ENCODE data around the gene TAF8.

Gene TAF8

DNA sequence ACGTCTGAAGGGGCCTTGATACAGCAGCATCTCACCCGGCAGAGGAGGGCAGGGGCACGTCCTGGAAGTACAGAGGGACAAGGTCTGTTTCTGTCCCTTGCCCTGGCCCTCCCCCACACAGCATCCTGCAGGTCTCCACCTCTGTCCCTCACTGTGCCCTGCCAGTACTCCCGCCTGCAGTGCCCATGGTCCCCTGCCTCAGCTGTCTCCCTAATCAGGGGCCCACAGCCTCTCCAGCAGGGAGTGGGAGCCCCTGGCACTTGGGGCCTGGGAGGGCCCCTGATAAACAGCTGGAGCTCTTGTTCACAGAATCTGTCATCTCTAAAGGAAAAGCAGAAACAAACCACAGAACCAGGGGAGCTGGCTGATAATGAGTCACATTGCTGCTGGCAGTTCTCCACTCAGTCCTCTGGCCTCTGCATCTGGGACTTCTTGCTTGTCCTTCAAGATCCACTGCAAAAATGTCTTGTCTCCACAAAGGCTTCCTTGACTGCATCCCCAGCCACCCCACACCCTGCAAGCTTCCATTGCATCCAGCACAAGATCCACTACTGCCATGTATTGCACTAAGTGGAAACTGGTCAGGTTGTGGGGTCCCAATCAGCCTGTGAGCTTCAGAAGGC, 33.2 kb upstream of the TAF8 start:
- H3K4me3 ChIP-seq (ENCODE audit: low read depth in 1 of 2, low read length in 2 of 2), result no peak overlapping the region
- no peaks in the 10 kb centered on the region for H3K36me3 ChIP-seq (ENCODE audit: control insufficient read depth in 1 of 2, insufficient read depth in 2 of 2, low read length in 2 of 2)
- H3K9me3 ChIP-seq (ENCODE audit: control insufficient read depth in 1 of 2, low read length in 2 of 2), result no peaks in the 10 kb centered on the region
- no peaks in the 10 kb centered on the region for H3K27me3 ChIP-seq (ENCODE audit: low read depth, low read length)
- no peak overlapping the region for H3K27ac ChIP-seq (ENCODE audit: low read length)
- peaks cover 6 to 18% of the 10 kb centered on the region in 2 donors for H3K4me1 ChIP-seq (ENCODE audit: control insufficient read depth in 1 of 2, insufficient read depth in 2 of 2, low read length in 2 of 2)

DNA sequence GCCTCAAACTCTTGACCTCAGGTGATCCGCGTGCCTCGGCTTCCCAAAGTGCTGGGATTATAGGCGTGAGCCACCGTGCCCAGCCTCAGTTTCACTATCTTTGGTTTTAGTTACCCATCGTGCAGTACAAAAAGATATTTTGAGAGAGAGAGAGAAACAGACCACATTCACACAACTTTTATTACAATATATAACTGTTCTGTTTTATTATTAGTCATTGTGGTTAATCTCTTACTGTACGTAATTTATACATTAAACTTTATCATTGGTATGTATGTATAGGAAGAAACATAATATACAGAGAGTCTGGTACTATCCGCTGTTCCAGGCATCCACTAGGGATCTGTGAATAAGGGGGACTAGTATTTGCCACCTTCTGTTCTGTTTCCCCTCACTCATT, 29.4 kb upstream of the TAF8 start:
- H3K9me3 ChIP-seq (ENCODE audit: control insufficient read depth in 1 of 2, low read length in 2 of 2), result no peaks in the 10 kb centered on the region
- no peaks in the 10 kb centered on the region for H3K36me3 ChIP-seq (ENCODE audit: control insufficient read depth in 1 of 2, insufficient read depth in 2 of 2, low read length in 2 of 2)
- H3K4me1 ChIP-seq (ENCODE audit: control insufficient read depth in 1 of 2, insufficient read depth in 2 of 2, low read length in 2 of 2), result peaks cover 6 to 19% of the 10 kb centered on the region in 2 donors
- no peak overlapping the region for H3K27ac ChIP-seq (ENCODE audit: low read length)
- H3K4me3 ChIP-seq (ENCODE audit: low read depth in 1 of 2, low read length in 2 of 2), result no peak overlapping the region
- no peaks in the 10 kb centered on the region for H3K27me3 ChIP-seq (ENCODE audit: low read depth, low read length)

DNA sequence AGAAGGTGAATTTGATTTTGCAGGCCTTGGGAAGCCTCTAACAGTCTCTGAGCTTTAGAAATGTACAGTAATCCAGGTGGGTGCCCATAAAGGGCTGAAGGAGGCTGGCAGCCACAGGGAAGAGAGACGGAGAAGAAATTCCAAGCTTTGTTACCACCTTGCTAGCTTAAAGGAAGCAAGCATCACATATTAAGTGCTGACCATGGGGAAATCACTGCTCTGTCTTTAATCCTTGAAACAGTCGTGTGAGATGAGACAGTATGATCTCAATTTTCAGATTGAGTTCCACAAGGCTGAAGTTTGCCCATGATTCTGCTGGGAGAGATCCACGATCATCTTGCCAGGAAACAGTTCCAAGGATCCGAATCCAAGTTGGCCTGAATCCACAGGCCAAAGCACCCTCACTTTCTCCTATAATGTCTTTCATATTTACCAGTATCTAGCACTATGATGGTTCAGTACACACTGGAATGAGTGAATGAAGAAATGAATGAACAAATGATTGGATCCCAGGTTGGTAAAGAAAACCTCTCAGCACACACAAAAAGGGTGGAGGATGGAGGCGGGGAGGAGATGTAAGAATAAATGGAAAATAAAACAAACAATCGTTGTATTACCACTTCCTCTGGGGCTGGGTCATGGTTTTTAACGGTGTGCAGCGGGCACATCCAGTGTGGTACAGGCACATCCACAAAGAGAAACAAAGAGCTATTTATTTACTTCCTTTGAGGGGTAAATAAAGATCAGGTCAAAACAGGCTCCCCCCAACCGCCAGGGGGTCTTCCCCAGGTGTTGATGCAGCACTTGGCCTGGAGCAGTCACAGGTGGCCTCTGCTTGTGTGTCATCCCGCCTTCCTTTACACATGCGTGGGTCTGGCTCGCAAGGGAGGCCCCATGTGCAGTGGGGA, 28.2 kb upstream of the TAF8 start:
- Histone ChIP-seq H3K4me1 (ENCODE audit: control insufficient read depth in 1 of 2, insufficient read depth in 2 of 2, low read length in 2 of 2) (peaks cover 5 to 15% of the 10 kb centered on the region in 2 donors), H3K36me3 (ENCODE audit: control insufficient read depth in 1 of 2, insufficient read depth in 2 of 2, low read length in 2 of 2) (no peaks in the 10 kb centered on the region), H3K27ac (ENCODE audit: low read length) (peak overlapping the region; percentile 40)

DNA sequence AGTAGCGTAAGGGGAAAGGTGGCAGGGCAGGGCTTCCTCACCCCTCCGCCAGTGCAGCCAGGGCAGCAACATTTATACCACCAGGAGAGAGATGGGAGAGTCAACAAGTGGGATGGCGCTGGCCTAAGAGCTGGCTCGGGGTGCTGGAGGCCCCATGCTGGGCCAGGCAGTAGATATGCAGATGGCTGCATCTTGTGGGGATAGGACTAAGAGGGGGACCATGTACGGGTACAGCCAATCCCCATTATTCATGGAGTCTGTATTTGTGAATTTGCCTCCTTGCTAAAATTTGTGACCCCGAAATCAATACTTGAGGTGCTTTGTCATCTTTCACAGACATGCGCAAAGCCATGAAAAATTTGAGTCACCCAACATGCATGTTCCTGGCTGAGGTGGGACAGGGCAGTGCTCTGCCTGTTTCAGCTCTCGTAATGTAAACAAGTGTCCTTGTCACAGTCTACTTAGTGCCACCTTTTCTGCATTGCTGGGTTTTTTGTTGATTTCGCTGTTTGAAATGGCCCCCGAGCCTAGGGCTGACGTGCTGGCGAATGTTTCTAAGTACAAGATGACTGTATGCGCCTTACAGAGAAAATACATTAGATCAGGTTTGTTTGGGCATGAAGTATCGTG, 27.5 kb upstream of the TAF8 start:
- Histone ChIP-seq H3K4me1 (ENCODE audit: control insufficient read depth in 1 of 2, insufficient read depth in 2 of 2, low read length in 2 of 2) (peaks cover 0 to 9% of the 10 kb centered on the region in 2 donors), H3K27me3 (ENCODE audit: low read depth, low read length) (no peaks in the 10 kb centered on the region), H3K9me3 (ENCODE audit: control insufficient read depth in 1 of 2, low read length in 2 of 2) (no peaks in the 10 kb centered on the region), H3K27ac (ENCODE audit: low read length) (no peak overlapping the region), H3K4me3 (ENCODE audit: low read depth in 1 of 2, low read length in 2 of 2) (no peak overlapping the region), H3K36me3 (ENCODE audit: control insufficient read depth in 1 of 2, insufficient read depth in 2 of 2, low read length in 2 of 2) (no peaks in the 10 kb centered on the region)

More for the DNA sequence above, 28.2 kb upstream of the TAF8 start:
- Histone ChIP-seq H3K4me3 (ENCODE audit: low read depth in 1 of 2, low read length in 2 of 2) (no peak overlapping the region), H3K27me3 (ENCODE audit: low read depth, low read length) (no peaks in the 10 kb centered on the region), H3K9me3 (ENCODE audit: control insufficient read depth in 1 of 2, low read length in 2 of 2) (no peaks in the 10 kb centered on the region)

DNA sequence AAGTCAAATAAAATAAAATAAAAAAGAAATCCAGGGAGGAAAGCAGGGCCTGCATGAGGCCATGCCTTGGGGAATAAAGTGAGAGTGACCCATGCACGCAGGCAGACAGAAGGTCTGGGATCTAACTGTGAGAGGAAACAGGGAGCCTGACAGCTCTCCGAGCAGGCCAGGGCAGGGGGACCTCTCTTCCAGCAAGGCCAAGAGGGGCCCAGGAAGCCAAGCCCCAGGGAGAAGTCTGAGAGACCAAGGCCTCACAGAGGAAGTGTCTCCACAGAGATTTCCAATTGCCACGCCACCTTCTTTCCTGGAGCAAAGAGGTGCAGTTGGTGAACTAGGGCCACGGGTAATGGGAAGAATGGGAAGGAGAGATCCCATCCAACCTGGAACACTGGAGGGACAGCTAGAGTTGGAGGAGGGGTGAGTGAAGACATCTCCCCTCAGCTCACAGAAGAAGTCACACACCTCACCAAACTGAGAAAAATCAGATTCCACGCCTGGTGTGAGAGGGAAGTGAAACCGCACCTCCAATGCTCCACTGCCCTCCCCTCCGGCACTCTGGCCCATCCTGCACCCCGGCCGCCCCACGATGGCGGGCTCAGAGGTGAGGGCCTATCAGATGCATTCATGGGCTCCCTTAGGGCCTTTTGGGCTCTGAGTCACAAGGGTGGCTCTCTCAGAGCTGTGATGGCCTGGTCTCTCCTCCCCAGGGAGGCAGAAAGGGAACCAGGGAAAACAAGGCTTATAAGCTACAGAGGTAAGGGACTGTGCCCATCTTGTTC, 25.1 kb upstream of the TAF8 start:
- H3K27ac ChIP-seq (ENCODE audit: low read length), result no peak overlapping the region
- peaks cover 0 to 15% of the 10 kb centered on the region in 2 donors for H3K4me1 ChIP-seq (ENCODE audit: control insufficient read depth in 1 of 2, insufficient read depth in 2 of 2, low read length in 2 of 2)
- no peaks in the 10 kb centered on the region for H3K27me3 ChIP-seq (ENCODE audit: low read depth, low read length)
- no peaks in the 10 kb centered on the region for H3K9me3 ChIP-seq (ENCODE audit: control insufficient read depth in 1 of 2, low read length in 2 of 2)
- H3K4me3 ChIP-seq (ENCODE audit: low read depth in 1 of 2, low read length in 2 of 2), result no peak overlapping the region
- no peaks in the 10 kb centered on the region for H3K36me3 ChIP-seq (ENCODE audit: control insufficient read depth in 1 of 2, insufficient read depth in 2 of 2, low read length in 2 of 2)

DNA sequence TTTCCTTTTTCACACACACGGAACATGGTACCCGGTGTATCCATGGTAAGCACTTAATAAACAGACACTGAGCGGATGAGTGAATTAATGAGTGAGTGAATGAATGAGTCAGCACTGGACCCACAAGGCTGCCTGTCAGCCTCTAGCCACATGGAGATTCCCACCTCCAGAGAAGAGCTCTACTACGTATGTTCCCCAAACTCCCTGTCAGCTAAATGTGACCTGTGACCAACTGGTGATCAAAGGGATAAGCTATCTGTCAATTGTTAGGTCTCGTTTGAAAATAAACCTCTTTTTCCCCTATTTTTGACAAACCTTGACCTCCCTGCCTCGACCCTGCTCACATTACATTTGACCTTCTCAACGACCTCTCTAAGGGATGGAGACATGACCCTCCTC, 24.5 kb upstream of the TAF8 start:
- Histone ChIP-seq H3K27me3 (ENCODE audit: low read depth, low read length) (no peaks in the 10 kb centered on the region), H3K36me3 (ENCODE audit: control insufficient read depth in 1 of 2, insufficient read depth in 2 of 2, low read length in 2 of 2) (no peaks in the 10 kb centered on the region), H3K9me3 (ENCODE audit: control insufficient read depth in 1 of 2, low read length in 2 of 2) (no peaks in the 10 kb centered on the region), H3K27ac (ENCODE audit: low read length) (no peak overlapping the region), H3K4me1 (ENCODE audit: control insufficient read depth in 1 of 2, insufficient read depth in 2 of 2, low read length in 2 of 2) (peaks cover 0 to 21% of the 10 kb centered on the region in 2 donors), H3K4me3 (ENCODE audit: low read depth in 1 of 2, low read length in 2 of 2) (no peak overlapping the region)

DNA sequence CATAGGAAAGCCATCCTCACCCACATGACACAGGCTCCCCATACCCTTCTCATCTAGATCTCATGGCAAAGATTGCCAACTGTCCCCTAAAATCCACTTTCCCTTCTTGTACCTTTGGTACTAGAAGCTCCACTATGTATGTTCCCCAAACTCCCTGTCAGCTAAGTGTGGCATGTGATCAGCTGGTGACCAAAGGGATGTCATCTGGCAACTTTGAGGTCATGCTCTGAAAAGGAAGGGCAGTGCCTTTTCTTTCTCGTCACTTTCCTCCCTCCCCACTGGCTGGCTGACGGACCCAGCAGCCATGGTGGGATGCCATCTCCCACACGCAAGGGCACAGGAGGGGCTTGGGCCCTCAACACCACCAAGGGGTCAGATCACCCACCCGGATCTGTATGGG, 23.8 kb upstream of the TAF8 start:
- Histone ChIP-seq H3K27ac (ENCODE audit: low read length) (no peak overlapping the region), H3K9me3 (ENCODE audit: control insufficient read depth in 1 of 2, low read length in 2 of 2) (no peaks in the 10 kb centered on the region), H3K4me3 (ENCODE audit: low read depth in 1 of 2, low read length in 2 of 2) (no peak overlapping the region), H3K36me3 (ENCODE audit: control insufficient read depth in 1 of 2, insufficient read depth in 2 of 2, low read length in 2 of 2) (no peaks in the 10 kb centered on the region), H3K4me1 (ENCODE audit: control insufficient read depth in 1 of 2, insufficient read depth in 2 of 2, low read length in 2 of 2) (peaks cover 5 to 25% of the 10 kb centered on the region in 2 donors), H3K27me3 (ENCODE audit: low read depth, low read length) (no peaks in the 10 kb centered on the region)

DNA sequence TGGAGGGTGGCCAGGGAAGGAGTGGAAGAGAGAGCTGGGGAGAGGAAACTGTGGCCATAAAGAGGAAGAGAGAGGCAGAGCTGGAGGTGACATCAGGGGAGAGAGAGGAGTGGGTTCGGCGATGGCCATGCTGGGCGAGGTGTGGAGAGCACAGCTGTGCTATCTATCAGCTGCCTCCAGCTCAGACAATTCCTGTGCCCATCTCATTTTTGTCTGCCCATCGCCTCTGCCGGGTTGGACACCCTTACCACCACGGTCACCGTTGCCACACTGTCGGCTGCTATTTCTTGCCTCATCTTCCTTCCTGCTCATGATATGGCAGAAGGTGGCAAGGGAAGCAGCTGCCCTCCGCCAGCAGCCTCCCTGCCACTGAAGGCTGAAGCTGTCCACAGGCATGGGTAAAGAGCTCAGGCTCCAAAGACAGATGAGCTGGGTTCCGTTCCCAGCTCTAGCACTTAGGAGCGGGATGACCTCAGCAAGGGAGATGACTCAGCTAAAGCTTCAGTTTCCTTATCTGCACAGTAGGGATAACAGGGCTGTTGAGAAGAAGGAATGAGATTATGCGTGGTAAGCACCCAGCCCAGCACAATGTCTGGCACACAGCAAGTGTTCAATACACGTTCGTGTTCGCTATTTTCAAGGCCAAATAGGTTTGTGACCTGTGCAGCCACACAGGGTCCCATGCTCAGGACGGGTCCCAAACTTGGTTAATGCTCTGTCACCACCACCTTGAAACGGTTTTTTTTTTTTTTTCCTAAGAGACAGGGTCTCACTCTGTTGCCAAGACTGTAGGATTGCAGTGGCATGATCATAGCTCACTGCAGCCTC, 21.9 kb upstream of the TAF8 start:
- Histone ChIP-seq H3K9me3 (ENCODE audit: control insufficient read depth in 1 of 2, low read length in 2 of 2) (no peaks in the 10 kb centered on the region), H3K27me3 (ENCODE audit: low read depth, low read length) (no peaks in the 10 kb centered on the region), H3K27ac (ENCODE audit: low read length) (no peak overlapping the region), H3K4me1 (ENCODE audit: control insufficient read depth in 1 of 2, insufficient read depth in 2 of 2, low read length in 2 of 2) (peaks cover 5 to 18% of the 10 kb centered on the region in 2 donors), H3K4me3 (ENCODE audit: low read depth in 1 of 2, low read length in 2 of 2) (no peak overlapping the region), H3K36me3 (ENCODE audit: control insufficient read depth in 1 of 2, insufficient read depth in 2 of 2, low read length in 2 of 2) (no peaks in the 10 kb centered on the region)

DNA sequence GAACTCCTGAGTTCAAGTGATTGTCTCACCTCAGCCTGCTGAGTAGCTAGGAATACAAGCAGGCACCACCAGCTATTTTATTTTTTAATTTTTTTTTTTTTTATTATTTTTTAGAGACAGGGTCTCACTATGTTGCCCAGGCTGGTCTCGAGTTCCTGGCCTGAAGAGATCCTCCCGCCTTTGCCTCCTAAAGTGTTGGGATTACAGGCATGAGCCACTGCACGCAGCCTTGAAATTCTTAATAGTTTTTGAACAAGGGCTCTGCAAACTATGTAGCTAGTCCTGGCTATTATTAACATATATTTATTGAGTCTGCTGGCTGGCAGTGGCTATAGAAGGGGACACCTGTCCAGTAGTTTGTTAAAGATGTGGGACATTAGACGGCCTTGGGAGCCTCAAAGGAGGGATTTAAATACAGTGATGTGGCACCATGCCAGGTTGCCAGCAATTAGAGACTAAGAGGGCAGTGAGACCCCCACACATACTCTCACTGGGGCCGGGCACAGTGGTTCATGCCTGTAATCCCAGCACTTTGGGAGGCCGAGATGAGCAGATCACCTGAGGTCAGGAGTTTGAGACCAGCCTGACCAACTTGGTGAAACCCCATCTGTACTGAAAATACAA, 21.1 kb upstream of the TAF8 start:
- Histone ChIP-seq H3K27ac (ENCODE audit: low read length) (no peak overlapping the region), H3K36me3 (ENCODE audit: control insufficient read depth in 1 of 2, insufficient read depth in 2 of 2, low read length in 2 of 2) (no peaks in the 10 kb centered on the region), H3K4me1 (ENCODE audit: control insufficient read depth in 1 of 2, insufficient read depth in 2 of 2, low read length in 2 of 2) (peaks cover 5 to 18% of the 10 kb centered on the region in 2 donors)

DNA sequence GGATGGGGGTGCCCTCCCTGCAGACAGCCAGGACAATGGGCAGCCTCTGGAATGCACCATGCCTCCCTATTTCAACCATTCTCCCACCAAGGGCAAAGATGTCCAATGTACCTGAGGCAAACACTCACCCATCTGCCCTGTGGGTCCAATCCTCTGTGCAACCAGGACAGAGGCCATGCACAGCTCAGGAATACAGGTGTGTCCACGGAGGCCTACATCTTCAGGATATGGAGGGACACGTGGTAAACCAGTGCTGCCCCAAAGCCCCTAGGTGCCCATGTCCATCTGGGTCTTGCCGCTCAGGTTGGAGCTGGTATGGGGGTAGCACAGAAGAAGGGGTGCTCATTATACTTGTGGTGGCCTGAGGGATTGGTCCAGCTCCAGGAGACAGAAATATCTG, 20.4 kb upstream of the TAF8 start:
- Histone ChIP-seq H3K4me1 (ENCODE audit: control insufficient read depth in 1 of 2, insufficient read depth in 2 of 2, low read length in 2 of 2) (peaks cover 5 to 18% of the 10 kb centered on the region in 2 donors), H3K27me3 (ENCODE audit: low read depth, low read length) (no peaks in the 10 kb centered on the region), H3K27ac (ENCODE audit: low read length) (no peak overlapping the region), H3K36me3 (ENCODE audit: control insufficient read depth in 1 of 2, insufficient read depth in 2 of 2, low read length in 2 of 2) (no peaks in the 10 kb centered on the region), H3K9me3 (ENCODE audit: control insufficient read depth in 1 of 2, low read length in 2 of 2) (no peaks in the 10 kb centered on the region), H3K4me3 (ENCODE audit: low read depth in 1 of 2, low read length in 2 of 2) (no peak overlapping the region)

More for the DNA sequence above, 21.1 kb upstream of the TAF8 start:
- Histone ChIP-seq H3K4me3 (ENCODE audit: low read depth in 1 of 2, low read length in 2 of 2) (no peak overlapping the region), H3K9me3 (ENCODE audit: control insufficient read depth in 1 of 2, low read length in 2 of 2) (no peaks in the 10 kb centered on the region), H3K27me3 (ENCODE audit: low read depth, low read length) (no peaks in the 10 kb centered on the region)

Measured in muscle layer of duodenum (tissue), 2 donors.